Spleen (tissue), 11 donors: ENCODE measurements around the gene ACBD6. TPM values are rescaled to one million over a fixed set of nuclear protein-coding genes. Genes with fewer than 3 reads are reported as not detected.

ENCODE experiments used
- DNase-seq: peaks from one replicate; pipeline ENCODE4 v3.0.0-alpha.2; 2020
- H3K27ac ChIP-seq, 8 donors: fragments of 200-600 bp; sonication (generic) in 7 of 8; 1 replicate in 4 of 8; 2 replicates in 4 of 8; pipeline versions ENCODE4 v1.5.0 to v1.8.0; 2016 to 2021; ENCODE audit warnings: inconsistent platforms in 4 of 8, mild to moderate bottlenecking in 4 of 8, moderate library complexity in 1 of 8
- H3K27me3 ChIP-seq, 7 donors: fragments of 200-600 bp; sonication (generic) in 6 of 7; replicated peaks in 1 of 7; 1 replicate in 4 of 7; 2 replicates in 3 of 7; pipeline versions ENCODE4 v1.5.0 to v1.8.0; 2016 to 2021; ENCODE audit warnings: inconsistent platforms in 3 of 7, mild to moderate bottlenecking in 1 of 7
- H3K36me3 ChIP-seq, 6 donors: fragments of 200-600 bp; sonication (generic) in 5 of 6; 1 replicate in 4 of 6; 2 replicates in 2 of 6; pipeline versions ENCODE4 v1.5.0 to v1.8.0; 2016 to 2021; ENCODE audit warnings: inconsistent platforms in 2 of 6
- H3K4me1 ChIP-seq, 6 donors: fragments of 200-600 bp; sonication (generic) in 5 of 6; 1 replicate in 3 of 6; 2 replicates in 3 of 6; pipeline versions ENCODE4 v1.5.0 to v1.8.0; 2016 to 2021; ENCODE audit warnings: inconsistent platforms in 3 of 6
- H3K4me3 ChIP-seq, 8 donors: fragments of 200-600 bp; sonication (generic) in 7 of 8; 1 replicate in 4 of 8; 2 replicates in 4 of 8; pipeline versions ENCODE4 v1.5.0 to v1.8.0; 2016 to 2021; ENCODE audit warnings: inconsistent platforms in 4 of 8, mild to moderate bottlenecking in 4 of 8, moderate library complexity in 2 of 8
- H3K9me3 ChIP-seq, 8 donors: fragments of 200-600 bp; sonication (generic) in 7 of 8; 1 replicate in 4 of 8; 2 replicates in 4 of 8; pipeline versions ENCODE4 v1.5.0 to v1.8.0; 2016 to 2021; ENCODE audit warnings: inconsistent platforms in 4 of 8
- CTCF ChIP-seq, 11 experiments: fragments of 200-600 bp in 7 of 11; fragments of 450-650 bp in 4 of 11; sonication (generic) in 4 of 11; IDR thresholded peaks in 8 of 11; conservative IDR thresholded peaks in 3 of 11; 1 replicate in 7 of 11; 2 replicates in 4 of 11; pipeline versions ENCODE4 v1.4.0 to v1.8.0; 2016 to 2021; ENCODE audit warnings: antibody characterized with exemption in 11 of 11, inconsistent platforms in 4 of 11, mild to moderate bottlenecking in 1 of 11
- POLR2A ChIP-seq, 3 donors: fragments of 450-650 bp; IDR thresholded peaks; one replicate each; pipeline ENCODE4 v1.5.1; 2017; ENCODE audit warnings: antibody characterized with exemption in 3 of 3, mild to moderate bottlenecking in 1 of 3
- POLR2AphosphoS5 ChIP-seq, 3 donors: sonication (generic); formaldehyde crosslinking; IDR thresholded peaks; one replicate each; pipeline ENCODE4 v1.5.1; 2017; ENCODE audit warnings: antibody characterized with exemption in 3 of 3
- WGBS, 5 donors: extraction: QIAGEN DNeasy Blood & Tissue Kit in 3 of 5; methylation state at CpG; one replicate each; pipeline versions ENCODE4 v1.1.5 to v1.1.7; 2013 to 2018; 5-methylcytosine and 5-hydroxymethylcytosine counted together
- intact Hi-C: fragments of 100-400 bp; cut with DNase I; formaldehyde crosslinking; loops from one replicate; pipeline ENCODE4 v1.15.0; 2023; ENCODE audit warnings: low total_unique reads
- polyA plus RNA-seq, 3 donors: library from polyadenylated mRNA; stranded (reverse); fragments of 200-250 nt; gene quantifications; one replicate each; pipeline ENCODE4 v1.2.1, GENCODE V29; 2013
- total RNA-seq, 7 donors: library from RNA; depleted of rRNA in 3 of 7; stranded (reverse); fragments of >200 nt in 3 of 7; fragmentation: NEBNext Ultra II Directional in 4 of 7; extraction: Animal tissue kit (Norgen Biotek cat#: 25700) in 4 of 7; gene quantifications; one replicate each; pipeline versions ENCODE4 v1.1.0 to v1.2.1, GENCODE V29; 2016 to 2021
- donor health status: healthy with polysubstance abuse.
- donor health status: DM: no; HTN: no; CAD: no; lungs with moderate emphysema.
- donor health status: DM: no; HTN: no; CAD: no.
- donor health status: Bipolar disorder and iron deficiency.
- donor health status: healthy.
- donor health status: DM: no; HTN: no; CAD: no.
- donor health status: DM: yes; HTN: yes; CAD: no.

ACBD6 gene
- total and polyA plus RNA-seq, 10 donors = 27.2 to 62.9 (median 38.3) TPM

- intact Hi-C loops = loop anchor here (10.0 kb wide), 1 partner anchor 517 kb away; the partner anchor contains the start of gene STX6
- no peaks in the 10 kb centered on the region for H3K36me3 ChIP-seq
- no peak for DNase-seq
- peaks cover 3 to 12% (median 7%) of the 10 kb centered on the region in 6 donors for H3K4me1 ChIP-seq
- no peak overlapping the region for H3K4me3 ChIP-seq
- peaks cover 0 to 10% (median 0%) of the 10 kb centered on the region in 7 donors for H3K27me3 ChIP-seq
- H3K27ac ChIP-seq = no peak overlapping the region
- TF ChIP-seq POLR2A (IDR thresholded peaks at IDR 0.05) (no peak), POLR2AphosphoS5 (IDR thresholded peaks at IDR 0.05) (no peak), CTCF (IDR thresholded peaks at IDR 0.05 in 8 of 11, conservative IDR thresholded peaks at IDR 0.05 in 3 of 11) (no peak)
- H3K9me3 ChIP-seq = no peaks in the 10 kb centered on the region
- WGBS, 5 donors = 88 to 97% (median 93%) methylated on average over 12 to 15 of the region's 15 CpGs
Measured at GRCh38 chr1:180507795-180508724, 5.7 kb upstream of the ACBD6 start.

GRCh38 chr1:180505732-180506335 lies 3.5 kb upstream of the ACBD6 start:
- WGBS, 5 donors = 75 to 85% (median 83%) methylated on average over 8 of the region's 8 CpGs
- Histone ChIP-seq H3K4me3 (no peak overlapping the region), H3K27me3 (no peaks in the 10 kb centered on the region), H3K36me3 (no peaks in the 10 kb centered on the region), H3K27ac (no peak overlapping the region), H3K9me3 (no peaks in the 10 kb centered on the region), H3K4me1 (peaks cover 10 to 27% (median 17%) of the 10 kb centered on the region in 6 donors)
- TF ChIP-seq CTCF (IDR thresholded peaks at IDR 0.05 in 8 of 11, conservative IDR thresholded peaks at IDR 0.05 in 3 of 11) = no peak
- no peak for TF ChIP-seq POLR2AphosphoS5 (IDR thresholded peaks at IDR 0.05)
- TF ChIP-seq POLR2A (IDR thresholded peaks at IDR 0.05) = no peak
- no peak for DNase-seq
- intact Hi-C loops = loop anchor here (10.0 kb wide), 1 partner anchor 519 kb away; the partner anchor contains the start of gene STX6

- TF ChIP-seq POLR2A (IDR thresholded peaks at IDR 0.05) (no peak), CTCF (IDR thresholded peaks at IDR 0.05 in 8 of 11, conservative IDR thresholded peaks at IDR 0.05 in 3 of 11) (no peak), POLR2AphosphoS5 (IDR thresholded peaks at IDR 0.05) (no peak)
- H3K4me3 ChIP-seq = no peak overlapping the region
- no peak for DNase-seq
- 96 to 99% (median 97%) methylated on average over 3 of the region's 3 CpGs for WGBS, 5 donors
- no peaks in the 10 kb centered on the region for H3K9me3 ChIP-seq
- intact Hi-C loops = loop anchor here (10.0 kb wide), 1 partner anchor 521 kb away; the partner anchor contains the start of gene STX6
- no peaks in the 10 kb centered on the region for H3K27me3 ChIP-seq
- H3K36me3 ChIP-seq = no peaks in the 10 kb centered on the region
- peaks cover 10 to 43% (median 30%) of the 10 kb centered on the region in 6 donors for H3K4me1 ChIP-seq
- no peak overlapping the region for H3K27ac ChIP-seq
Measured at GRCh38 chr1:180504186-180504585, 1.8 kb upstream of the ACBD6 start.
